Activated B cell treated with CpG ODN at 0.5 μM for 24 hours (primary cell): ENCODE data around the gene BTC. TPM values are rescaled to one million over a fixed set of nuclear protein-coding genes. Genes with fewer than 3 reads are reported as not detected.

Experiments used
- ATAC-seq: fragments of 200-7000 bp; cut with Tn5 transposase; one replicate; pipeline ENCODE4 v1.10.0; 2021; ENCODE audit warnings: low read depth, mild to moderate bottlenecking, moderate library complexity
- CTCF ChIA-PET: fragments of 350-600 bp; sonication (Branson Sonifier 250); formaldehyde crosslinking; loops from one replicate; lab custom pipeline; 2021; ENCODE audit warnings: antibody characterized with exemption; lab: Charles Lee
- POLR2A ChIA-PET: fragments of 350-600 bp; sonication (Branson Sonifier 250); formaldehyde crosslinking; loops from one replicate; lab custom pipeline; 2021; ENCODE audit warnings: antibody characterized with exemption; lab: Charles Lee
- DNase-seq: peaks from one replicate; pipeline ENCODE4 v3.0.0; 2022
- H3K27ac Mint-ChIP-seq: one replicate; pipeline ENCODE4 v1.8.0; 2020; ENCODE audit warnings: mixed read lengths
- H3K27me3 Mint-ChIP-seq: one replicate; pipeline ENCODE4 v1.8.0; 2021; ENCODE audit warnings: mixed read lengths
- H3K36me3 Mint-ChIP-seq: one replicate; pipeline ENCODE4 v1.8.0; 2021; ENCODE audit warnings: low read depth, mixed read lengths
- H3K4me1 Mint-ChIP-seq: one replicate; pipeline ENCODE4 v1.8.0; 2021; ENCODE audit warnings: mixed read lengths
- H3K4me3 Mint-ChIP-seq: one replicate; pipeline ENCODE4 v1.8.0; 2020; ENCODE audit warnings: mild to moderate bottlenecking, mixed read lengths
- H3K9me3 Mint-ChIP-seq: one replicate; pipeline ENCODE4 v1.8.0; 2020; ENCODE audit warnings: mixed read lengths
- intact Hi-C: fragments of 100-400 bp; cut with micrococcal nuclease; formaldehyde crosslinking; loops from one replicate; pipeline ENCODE4 v1.15.1; 2024
- total RNA-seq: library from RNA; stranded (reverse); gene quantifications from 2 replicates; pipeline ENCODE4 v1.2.3, GENCODE V29; 2022
- TF ChIP-seq, protein P1 (sequence below): fragments of 200-600 bp; IDR thresholded peaks from one replicate; pipeline ENCODE4 v1.8.0; 2022; ENCODE audit warnings: antibody characterized with exemption, mild to moderate bottlenecking

The BTC gene
- total RNA-seq, 1 donor from 2014 or later: not detected

DNA sequence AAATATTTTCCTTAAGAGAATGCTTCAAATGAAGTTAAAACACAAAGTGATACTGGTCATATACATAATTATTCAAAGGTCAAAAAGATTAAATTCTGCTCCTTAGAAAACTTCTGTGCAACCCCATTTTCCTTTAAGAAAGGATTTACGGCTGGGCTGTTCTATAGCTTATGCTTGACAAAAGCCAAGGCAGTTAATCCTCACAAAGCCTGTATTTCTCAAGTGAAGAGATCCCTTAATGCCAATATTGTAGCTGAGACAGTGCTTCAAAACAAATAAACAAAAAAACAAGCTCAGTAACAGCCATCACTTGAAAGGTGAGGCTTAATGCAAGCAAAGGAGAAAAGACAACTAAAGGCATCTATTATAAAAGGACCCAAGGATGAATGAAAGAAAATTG is 42.5 kb downstream of the BTC start:
- ATAC-seq (no peak), DNase-seq (no peak)
- TF ChIP-seq, protein P1, sequence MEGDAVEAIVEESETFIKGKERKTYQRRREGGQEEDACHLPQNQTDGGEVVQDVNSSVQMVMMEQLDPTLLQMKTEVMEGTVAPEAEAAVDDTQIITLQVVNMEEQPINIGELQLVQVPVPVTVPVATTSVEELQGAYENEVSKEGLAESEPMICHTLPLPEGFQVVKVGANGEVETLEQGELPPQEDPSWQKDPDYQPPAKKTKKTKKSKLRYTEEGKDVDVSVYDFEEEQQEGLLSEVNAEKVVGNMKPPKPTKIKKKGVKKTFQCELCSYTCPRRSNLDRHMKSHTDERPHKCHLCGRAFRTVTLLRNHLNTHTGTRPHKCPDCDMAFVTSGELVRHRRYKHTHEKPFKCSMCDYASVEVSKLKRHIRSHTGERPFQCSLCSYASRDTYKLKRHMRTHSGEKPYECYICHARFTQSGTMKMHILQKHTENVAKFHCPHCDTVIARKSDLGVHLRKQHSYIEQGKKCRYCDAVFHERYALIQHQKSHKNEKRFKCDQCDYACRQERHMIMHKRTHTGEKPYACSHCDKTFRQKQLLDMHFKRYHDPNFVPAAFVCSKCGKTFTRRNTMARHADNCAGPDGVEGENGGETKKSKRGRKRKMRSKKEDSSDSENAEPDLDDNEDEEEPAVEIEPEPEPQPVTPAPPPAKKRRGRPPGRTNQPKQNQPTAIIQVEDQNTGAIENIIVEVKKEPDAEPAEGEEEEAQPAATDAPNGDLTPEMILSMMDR: no peak
- Mint-ChIP-seq H3K27me3 (peaks cover 2% of the 10 kb centered on the region), H3K4me1 (no peaks in the 10 kb centered on the region), H3K36me3 (no peaks in the 10 kb centered on the region), H3K27ac (no peak overlapping the region), H3K9me3 (no peaks in the 10 kb centered on the region), H3K4me3 (no peak overlapping the region)
- POLR2A ChIA-PET: no interaction called here
- CTCF ChIA-PET: no interaction called here
- intact Hi-C loops: no loop called here

DNA sequence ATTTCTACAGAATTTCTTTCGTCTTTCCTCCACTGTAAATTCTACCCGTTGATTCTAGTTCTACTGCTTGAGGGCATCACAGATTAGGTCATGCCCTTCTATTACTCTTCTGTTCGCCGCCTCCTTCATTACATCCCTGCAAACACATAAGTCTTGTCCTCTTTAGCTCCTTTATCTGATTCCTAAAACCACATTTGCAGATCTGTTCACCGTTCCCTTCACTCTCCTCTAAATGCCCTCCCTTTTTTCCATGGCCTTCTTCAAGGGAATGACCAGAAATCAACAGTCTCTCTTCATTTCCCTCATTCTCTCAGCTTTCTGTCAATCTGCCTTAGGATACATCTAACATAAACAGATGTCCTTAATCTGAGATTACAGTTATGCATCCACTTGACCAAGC is 43.1 kb downstream of the BTC start:
- ATAC-seq (no peak), DNase-seq (no peak)
- no peak overlapping the region for H3K4me3 Mint-ChIP-seq
- ChIA-PET POLR2A (no interaction called here), CTCF (no interaction called here)
- no peaks in the 10 kb centered on the region for H3K36me3 Mint-ChIP-seq
- H3K27ac Mint-ChIP-seq: no peak overlapping the region
- intact Hi-C loops: no loop called here
- no peaks in the 10 kb centered on the region for H3K4me1 Mint-ChIP-seq
- no peaks in the 10 kb centered on the region for H3K9me3 Mint-ChIP-seq
- peaks cover 2% of the 10 kb centered on the region for H3K27me3 Mint-ChIP-seq
- TF ChIP-seq, protein P1: no peak

DNA sequence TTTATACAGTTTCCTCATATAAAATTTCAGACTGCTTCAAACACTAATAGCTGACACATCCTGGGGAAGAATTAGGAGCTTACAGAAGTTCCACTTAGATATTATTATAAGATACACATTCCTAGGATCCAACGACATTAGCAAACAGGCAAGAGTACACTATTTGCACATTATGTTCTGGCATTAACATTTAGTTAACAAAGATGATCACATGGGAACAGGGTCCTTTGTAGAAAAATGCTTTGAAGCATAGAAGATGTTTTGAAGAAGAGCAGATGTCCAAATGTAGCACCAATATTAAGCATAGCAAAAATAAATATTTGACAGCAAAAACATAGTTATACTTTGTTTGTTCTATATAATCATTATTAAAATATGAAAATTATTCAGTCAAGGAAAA is 52.1 kb downstream of the BTC start:
- CTCF ChIA-PET: no interaction called here
- TF ChIP-seq, protein P1: no peak
- ATAC-seq: no peak

DNA sequence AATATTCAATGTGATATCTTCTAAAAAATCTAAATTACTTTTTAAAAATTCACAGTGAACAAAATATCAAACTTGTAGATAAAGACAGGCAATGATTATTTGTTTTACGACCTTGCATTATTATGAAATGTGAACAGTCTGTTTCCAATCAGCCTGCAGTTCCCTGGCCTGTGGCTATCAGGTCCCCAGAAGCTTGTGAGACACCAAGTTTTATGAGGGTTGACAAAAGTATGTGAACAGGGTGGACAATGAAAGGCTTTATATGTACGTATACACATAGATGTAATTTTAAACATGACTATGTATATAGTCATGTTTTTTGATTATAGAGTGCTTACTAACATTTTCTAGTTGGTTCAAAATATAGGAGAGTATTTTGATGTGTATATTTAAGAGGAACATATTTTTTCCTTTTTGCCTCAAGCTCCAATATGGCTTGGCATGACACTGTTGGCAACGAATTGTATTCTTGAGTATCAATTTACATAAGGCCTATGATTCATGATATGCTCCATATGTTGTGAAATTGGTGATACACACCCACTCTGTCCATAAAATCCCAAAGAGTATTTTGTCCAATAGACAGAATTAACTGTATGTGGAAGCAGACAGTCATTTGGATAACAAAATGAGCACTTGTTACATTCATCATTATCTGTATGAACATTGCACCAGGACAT is 55.7 kb downstream of the BTC start:
- Mint-ChIP-seq H3K27ac (no peak overlapping the region), H3K4me1 (no peaks in the 10 kb centered on the region), H3K36me3 (no peaks in the 10 kb centered on the region), H3K27me3 (peaks cover 2% of the 10 kb centered on the region), H3K4me3 (no peak overlapping the region), H3K9me3 (no peaks in the 10 kb centered on the region)
- DNase-seq: no peak
- POLR2A ChIA-PET: no interaction called here
- CTCF ChIA-PET: no interaction called here
- TF ChIP-seq, protein P1: no peak
- no peak for ATAC-seq
- intact Hi-C loops: no loop called here

More for the DNA sequence above, 52.1 kb downstream of the BTC start:
- Mint-ChIP-seq H3K36me3 (no peaks in the 10 kb centered on the region), H3K27ac (no peak overlapping the region), H3K27me3 (peaks cover 2% of the 10 kb centered on the region), H3K4me3 (no peak overlapping the region), H3K4me1 (no peaks in the 10 kb centered on the region), H3K9me3 (no peaks in the 10 kb centered on the region)
- DNase-seq: no peak
- POLR2A ChIA-PET: no interaction called here
- intact Hi-C loops: no loop called here

DNA sequence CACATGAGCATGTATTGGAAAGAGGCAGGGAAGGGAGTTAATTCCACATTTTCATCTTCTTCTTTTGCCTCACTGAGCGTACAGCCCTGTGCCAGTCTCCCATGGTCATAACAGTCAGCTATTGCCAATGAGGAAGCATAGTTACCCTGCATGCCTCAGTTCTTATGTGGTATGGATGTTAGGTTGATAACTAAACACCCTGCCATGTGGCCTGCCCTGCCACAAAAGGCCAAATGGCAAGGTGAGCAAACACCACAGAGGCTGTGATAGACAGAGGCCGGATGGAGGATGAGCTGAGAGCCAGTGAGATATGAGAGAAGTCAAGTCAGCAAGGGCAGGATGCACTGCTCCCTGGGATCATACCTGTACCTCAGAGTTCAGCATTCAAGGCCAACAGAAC is 59.3 kb downstream of the BTC start:
- Mint-ChIP-seq H3K4me3 (no peak overlapping the region), H3K36me3 (no peaks in the 10 kb centered on the region), H3K27ac (no peak overlapping the region), H3K9me3 (no peaks in the 10 kb centered on the region), H3K27me3 (peaks cover under 1% of the 10 kb centered on the region), H3K4me1 (no peaks in the 10 kb centered on the region)
- ATAC-seq: no peak
- intact Hi-C loops: no loop called here
- ChIA-PET CTCF (no interaction called here), POLR2A (no interaction called here)
- no peak for DNase-seq
- TF ChIP-seq, protein P1: no peak
